ENCODE results near the gene S100A6. TPM values are rescaled to one million over a fixed set of nuclear protein-coding genes. Genes with fewer than 3 reads are reported as not detected.

S100A6 gene
- total RNA-seq, 1 donor from 2014 or later: 21.9 TPM

- Mint-ChIP-seq H3K27ac (peak overlapping the region; percentile 87), H3K4me3 (peak overlapping the region; percentile 70), H3K9me3 (peaks cover 5% of the 10 kb centered on the region), H3K27me3 (no peaks in the 10 kb centered on the region), H3K4me1 (ENCODE audit: unreplicated experiment) (peaks cover 41% of the 10 kb centered on the region), H3K36me3 (no peaks in the 10 kb centered on the region)
- TF ChIP-seq, protein P1, sequence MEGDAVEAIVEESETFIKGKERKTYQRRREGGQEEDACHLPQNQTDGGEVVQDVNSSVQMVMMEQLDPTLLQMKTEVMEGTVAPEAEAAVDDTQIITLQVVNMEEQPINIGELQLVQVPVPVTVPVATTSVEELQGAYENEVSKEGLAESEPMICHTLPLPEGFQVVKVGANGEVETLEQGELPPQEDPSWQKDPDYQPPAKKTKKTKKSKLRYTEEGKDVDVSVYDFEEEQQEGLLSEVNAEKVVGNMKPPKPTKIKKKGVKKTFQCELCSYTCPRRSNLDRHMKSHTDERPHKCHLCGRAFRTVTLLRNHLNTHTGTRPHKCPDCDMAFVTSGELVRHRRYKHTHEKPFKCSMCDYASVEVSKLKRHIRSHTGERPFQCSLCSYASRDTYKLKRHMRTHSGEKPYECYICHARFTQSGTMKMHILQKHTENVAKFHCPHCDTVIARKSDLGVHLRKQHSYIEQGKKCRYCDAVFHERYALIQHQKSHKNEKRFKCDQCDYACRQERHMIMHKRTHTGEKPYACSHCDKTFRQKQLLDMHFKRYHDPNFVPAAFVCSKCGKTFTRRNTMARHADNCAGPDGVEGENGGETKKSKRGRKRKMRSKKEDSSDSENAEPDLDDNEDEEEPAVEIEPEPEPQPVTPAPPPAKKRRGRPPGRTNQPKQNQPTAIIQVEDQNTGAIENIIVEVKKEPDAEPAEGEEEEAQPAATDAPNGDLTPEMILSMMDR (conservative IDR thresholded peaks at IDR 0.05): no peak
- DNase-seq (ENCODE audit: extremely low spot score, unreplicated experiment): no peak
Observed at GRCh38 chr1:153536671-153537375, 1.0 kb upstream of the S100A6 start.

DNA sequence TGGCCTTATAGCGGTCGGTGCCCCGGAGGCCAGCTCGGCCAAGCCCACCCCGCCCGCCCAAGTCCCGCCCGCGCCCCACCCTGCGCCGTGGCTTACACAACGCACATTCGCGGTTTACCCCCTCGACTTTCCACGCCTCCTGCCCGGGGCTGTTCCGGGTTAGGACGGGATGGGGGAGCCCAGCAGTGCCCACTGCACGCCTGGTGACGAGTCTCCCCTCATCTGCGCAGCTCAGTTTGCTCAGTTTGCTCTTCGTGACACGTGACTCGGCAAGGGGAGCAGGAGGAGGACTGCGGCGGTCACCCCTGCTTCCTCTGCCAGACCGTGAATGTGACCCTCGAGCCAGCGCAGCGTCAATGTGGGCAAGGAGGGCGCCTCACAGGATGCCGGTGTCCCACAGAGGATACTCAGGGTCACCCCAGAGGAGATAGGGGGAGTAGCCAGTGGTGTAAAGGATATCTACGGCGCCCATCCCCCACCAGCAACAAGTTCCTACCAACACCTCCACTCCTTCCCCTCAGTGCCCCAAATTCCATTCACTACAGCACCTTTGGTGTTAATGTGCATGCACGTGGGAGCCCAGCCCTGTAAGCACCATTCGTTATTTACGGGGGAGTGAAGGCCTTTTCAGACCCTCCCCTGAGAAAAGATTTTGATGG is 350 bp upstream of the S100A6 start:
- no peak for DNase-seq (ENCODE audit: extremely low spot score, unreplicated experiment)
- Mint-ChIP-seq H3K36me3 (no peaks in the 10 kb centered on the region), H3K4me1 (ENCODE audit: unreplicated experiment) (peaks cover 38% of the 10 kb centered on the region), H3K9me3 (peaks cover 5% of the 10 kb centered on the region), H3K27ac (peak overlapping the region; percentile 87), H3K27me3 (no peaks in the 10 kb centered on the region), H3K4me3 (peak overlapping the region; percentile 70)
- TF ChIP-seq, protein P1 (conservative IDR thresholded peaks at IDR 0.05): no peak

DNA sequence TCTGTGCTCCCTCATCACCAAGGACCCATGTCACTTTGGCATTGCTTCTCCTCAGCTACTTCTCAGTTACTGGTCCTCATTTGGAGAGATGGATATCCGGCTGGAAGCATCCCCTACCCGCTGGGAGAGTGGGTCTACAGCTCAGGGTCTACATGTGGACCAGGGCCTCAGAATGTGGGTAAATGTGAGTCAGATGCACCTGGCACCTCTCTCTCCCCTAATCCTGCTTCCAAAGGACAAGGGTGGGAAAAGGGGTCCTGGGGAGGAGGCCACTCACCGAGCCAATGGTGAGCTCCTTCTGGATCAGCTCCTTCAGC is 908 bp downstream of the S100A6 start:
- Mint-ChIP-seq H3K36me3 (no peaks in the 10 kb centered on the region), H3K4me1 (ENCODE audit: unreplicated experiment) (peaks cover 31% of the 10 kb centered on the region), H3K27ac (peak overlapping the region; percentile 75), H3K27me3 (no peaks in the 10 kb centered on the region), H3K4me3 (peak overlapping the region; percentile 81), H3K9me3 (peaks cover 5% of the 10 kb centered on the region)
- no peak for DNase-seq (ENCODE audit: extremely low spot score, unreplicated experiment)
- TF ChIP-seq, protein P1 (conservative IDR thresholded peaks at IDR 0.05): no peak

DNA sequence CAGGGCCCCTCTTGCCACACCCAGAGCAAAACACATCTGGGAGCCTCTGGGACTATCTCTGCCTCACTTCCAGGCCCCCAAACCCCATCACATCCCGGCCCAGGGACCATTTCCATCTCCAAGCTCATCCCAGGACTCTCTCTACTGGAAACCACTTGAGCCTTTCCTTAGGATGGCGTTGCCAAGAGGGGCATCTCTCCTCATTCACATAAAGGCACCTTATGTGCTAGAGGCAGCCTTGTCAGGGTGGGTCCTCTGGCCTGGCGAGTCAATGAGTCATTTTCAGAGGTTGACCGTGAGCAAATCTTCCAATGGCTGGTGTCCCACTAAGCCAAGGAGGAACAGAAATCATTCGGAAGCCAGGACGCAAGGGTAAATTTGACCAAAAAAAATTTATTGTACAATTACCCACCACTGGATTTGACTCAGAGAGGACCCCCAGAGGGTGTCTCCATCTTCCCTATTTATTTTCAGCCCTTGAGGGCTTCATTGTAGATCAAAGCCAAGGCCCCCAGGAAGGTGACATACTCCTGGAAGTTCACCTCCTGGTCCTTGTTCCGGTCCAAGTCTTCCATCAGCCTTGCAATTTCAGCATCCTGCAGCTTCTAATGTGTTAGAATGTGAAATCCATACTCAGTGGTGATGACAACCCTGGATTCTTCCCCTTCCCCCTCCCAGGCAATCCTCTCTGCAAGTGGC is 1.4 kb downstream of the S100A6 start:
- DNase-seq (ENCODE audit: extremely low spot score, unreplicated experiment): no peak
- Mint-ChIP-seq H3K27me3 (no peaks in the 10 kb centered on the region), H3K27ac (peak overlapping the region; percentile 93), H3K36me3 (no peaks in the 10 kb centered on the region), H3K4me3 (peak overlapping the region; percentile 84), H3K9me3 (peaks cover 5% of the 10 kb centered on the region), H3K4me1 (ENCODE audit: unreplicated experiment) (peaks cover 26% of the 10 kb centered on the region)
- TF ChIP-seq, protein P1 (conservative IDR thresholded peaks at IDR 0.05): no peak

GRCh38 chr1:153533689-153534201 is 2.0 kb downstream of the S100A6 start:
- Mint-ChIP-seq H3K27ac (peak overlapping the region; percentile 93), H3K4me3 (peak overlapping the region; percentile 84), H3K9me3 (peaks cover 5% of the 10 kb centered on the region), H3K4me1 (ENCODE audit: unreplicated experiment) (peaks cover 25% of the 10 kb centered on the region), H3K27me3 (no peaks in the 10 kb centered on the region), H3K36me3 (no peaks in the 10 kb centered on the region)
- TF ChIP-seq, protein P1 (conservative IDR thresholded peaks at IDR 0.05): no peak
- no peak for DNase-seq (ENCODE audit: extremely low spot score, unreplicated experiment)
